ENCODE measurements around the gene NAT8. TPM values are rescaled to one million over a fixed set of nuclear protein-coding genes. Genes with fewer than 3 reads are reported as not detected.
"Not testable (repeated sequence)": the region's sequence is repeated elsewhere in the genome, so short reads cannot be mapped to it uniquely, and the experiment has no call there.

NAT8 gene
- total RNA-seq, 4 donors from 2014 or later: not detected

- H3K36me3 ChIP-seq: no peaks in the 10 kb centered on the region
- intact Hi-C loops (cut with DNase I): no loop called here
- TF ChIP-seq POLR2A (IDR thresholded peaks at IDR 0.05) (no peak), CTCF (IDR thresholded peaks at IDR 0.05) (no peak)
- 94 to 100% methylated on average over 1 of the region's 1 CpG for WGBS, 2 donors
- H3K27me3 ChIP-seq: no peaks in the 10 kb centered on the region
- no peaks in the 10 kb centered on the region for H3K9me3 ChIP-seq
- H3K27ac ChIP-seq: no peak overlapping the region
- no peaks in the 10 kb centered on the region for H3K4me1 ChIP-seq
- no peak for DNase-seq
- no peak overlapping the region for H3K4me3 ChIP-seq
Measured at GRCh38 chr2:73638429-73638828, 3.8 kb downstream of the NAT8 start.

GRCh38 chr2:73636977-73637376, 5.2 kb downstream of the NAT8 start:
- H3K4me3 ChIP-seq; H3K9me3 ChIP-seq; DNase-seq; H3K4me1 ChIP-seq; H3K27me3 ChIP-seq; H3K36me3 ChIP-seq; H3K27ac ChIP-seq; intact Hi-C loops (cut with DNase I): not testable (repeated sequence)

- H3K27ac ChIP-seq; H3K9me3 ChIP-seq; H3K27me3 ChIP-seq; H3K4me1 ChIP-seq; DNase-seq; H3K4me3 ChIP-seq; H3K36me3 ChIP-seq; intact Hi-C loops (cut with DNase I): not testable (repeated sequence)
- peak in 1 of 6 experiments; percentile 39 for TF ChIP-seq CTCF (IDR thresholded peaks at IDR 0.05)
- 34 to 57% methylated on average over 2 of the region's 2 CpGs for WGBS, 2 donors
Measured at GRCh38 chr2:73630662-73631266, 11.5 kb downstream of the NAT8 start.

GRCh38 chr2:73628493-73628892, 13.7 kb downstream of the NAT8 start:
- H3K36me3 ChIP-seq; H3K4me3 ChIP-seq; H3K9me3 ChIP-seq; DNase-seq; H3K27me3 ChIP-seq; H3K27ac ChIP-seq; H3K4me1 ChIP-seq; intact Hi-C loops (cut with DNase I): not testable (repeated sequence)
- WGBS, 2 donors: 82 to 85% methylated on average over 2 of the region's 2 CpGs

GRCh38 chr2:73626237-73626636, 16.0 kb downstream of the NAT8 start:
- intact Hi-C loops (cut with DNase I); H3K9me3 ChIP-seq; DNase-seq; H3K36me3 ChIP-seq; H3K4me1 ChIP-seq; H3K27ac ChIP-seq; H3K4me3 ChIP-seq; H3K27me3 ChIP-seq: not testable (repeated sequence)
- 51 to 54% methylated on average over 5 of the region's 5 CpGs for WGBS, 2 donors

- intact Hi-C loops (cut with DNase I); H3K9me3 ChIP-seq; H3K27ac ChIP-seq; H3K27me3 ChIP-seq; H3K4me3 ChIP-seq; H3K4me1 ChIP-seq; H3K36me3 ChIP-seq; DNase-seq: not testable (repeated sequence)
- WGBS, 2 donors: 68 to 82% methylated on average over 3 to 4 of the region's 9 CpGs
Measured at GRCh38 chr2:73624625-73625024, 17.6 kb downstream of the NAT8 start.

- H3K4me3 ChIP-seq; intact Hi-C loops (cut with DNase I); H3K27ac ChIP-seq; DNase-seq; H3K27me3 ChIP-seq; H3K4me1 ChIP-seq; H3K36me3 ChIP-seq; H3K9me3 ChIP-seq: not testable (repeated sequence)
Measured at GRCh38 chr2:73624036-73624435, 18.2 kb downstream of the NAT8 start.

GRCh38 chr2:73619925-73620324, 22.3 kb downstream of the NAT8 start:
- H3K4me1 ChIP-seq; intact Hi-C loops (cut with DNase I); H3K27me3 ChIP-seq; DNase-seq; H3K36me3 ChIP-seq; H3K4me3 ChIP-seq; H3K27ac ChIP-seq; H3K9me3 ChIP-seq: not testable (repeated sequence)
- 46 to 89% methylated on average over 2 of the region's 3 CpGs for WGBS, 2 donors

All from esophagus squamous epithelium (tissue), 5 donors.